Measurements from ENCODE around the gene UTS2.

UTS2 gene

GRCh38 chr1:7842517-7842916 is 10.3 kb downstream of the UTS2 start:
- Histone ChIP-seq H3K9me3 (ENCODE audit: insufficient read depth, low read length) (peaks cover 6% of the 10 kb centered on the region; the same call in 1 of the 2 replicates), H3K9ac (ENCODE audit: low read length) (no peak overlapping the region), H3K4me2 (ENCODE audit: low read depth, low read length, poor library complexity, severe bottlenecking) (no peak overlapping the region), H4K20me1 (ENCODE audit: low read depth, low read length) (no peaks in the 10 kb centered on the region), H2AFZ (ENCODE audit: low read depth, low read length, severe bottlenecking) (no peak overlapping the region), H3K4me3 (ENCODE audit: insufficient read depth, low read length, poor library complexity, severe bottlenecking) (no peak overlapping the region), H3K79me2 (ENCODE audit: insufficient read depth, low read length) (no peaks in the 10 kb centered on the region), H3K27me3 (ENCODE audit: low read length) (no peaks in the 10 kb centered on the region), H3K9me2 (replicated peaks; ENCODE audit: insufficient read depth, low read length) (no peaks in the 10 kb centered on the region), H3K27ac (ENCODE audit: low read depth, low read length) (no peak overlapping the region), H3K36me3 (ENCODE audit: low read length) (peaks cover 13% of the 10 kb centered on the region; the same call in 1 of the 2 replicates), H3F3A (ENCODE audit: insufficient read depth) (no peaks in the 10 kb centered on the region)
- TF ChIP-seq CTCF (IDR thresholded peaks at IDR 0.05; ENCODE audit: insufficient read depth, low read length, poor library complexity, severe bottlenecking), result no peak
- no peak for TF ChIP-seq EZH2phosphoT487 (conservative IDR thresholded peaks at IDR 0.05; ENCODE audit: low read length)

GRCh38 chr1:7839526-7839925 is 13.3 kb downstream of the UTS2 start:
- no peaks in the 10 kb centered on the region for H4K20me1 ChIP-seq (ENCODE audit: low read depth, low read length)
- no peak overlapping the region for H3K4me2 ChIP-seq (ENCODE audit: low read depth, low read length, poor library complexity, severe bottlenecking)
- no peaks in the 10 kb centered on the region for H3K9me2 ChIP-seq (replicated peaks; ENCODE audit: insufficient read depth, low read length)
- H3F3A ChIP-seq (ENCODE audit: insufficient read depth), result no peaks in the 10 kb centered on the region
- TF ChIP-seq EZH2phosphoT487 (conservative IDR thresholded peaks at IDR 0.05; ENCODE audit: low read length) (no peak), CTCF (IDR thresholded peaks at IDR 0.05; ENCODE audit: insufficient read depth, low read length, poor library complexity, severe bottlenecking) (no peak)
- H3K36me3 ChIP-seq (ENCODE audit: low read length), result peaks cover 13% of the 10 kb centered on the region; the same call in 1 of the 2 replicates
- H3K27ac ChIP-seq (ENCODE audit: low read depth, low read length), result no peak overlapping the region
- peaks cover 6% of the 10 kb centered on the region; the same call in 1 of the 2 replicates for H3K9me3 ChIP-seq (ENCODE audit: insufficient read depth, low read length)
- H3K79me2 ChIP-seq (ENCODE audit: insufficient read depth, low read length), result no peaks in the 10 kb centered on the region
- H2AFZ ChIP-seq (ENCODE audit: low read depth, low read length, severe bottlenecking), result no peak overlapping the region
- H3K9ac ChIP-seq (ENCODE audit: low read length), result no peak overlapping the region
- H3K27me3 ChIP-seq (ENCODE audit: low read length), result no peaks in the 10 kb centered on the region
- no peak overlapping the region for H3K4me3 ChIP-seq (ENCODE audit: insufficient read depth, low read length, poor library complexity, severe bottlenecking)

GRCh38 chr1:7838714-7839113 is 14.2 kb downstream of the UTS2 start:
- no peaks in the 10 kb centered on the region for H3F3A ChIP-seq (ENCODE audit: insufficient read depth)
- peaks cover 13% of the 10 kb centered on the region; the same call in 1 of the 2 replicates for H3K36me3 ChIP-seq (ENCODE audit: low read length)
- H3K9me2 ChIP-seq (replicated peaks; ENCODE audit: insufficient read depth, low read length), result no peaks in the 10 kb centered on the region
- H4K20me1 ChIP-seq (ENCODE audit: low read depth, low read length), result no peaks in the 10 kb centered on the region
- H3K9ac ChIP-seq (ENCODE audit: low read length), result no peak overlapping the region
- TF ChIP-seq EZH2phosphoT487 (conservative IDR thresholded peaks at IDR 0.05; ENCODE audit: low read length) (no peak), CTCF (IDR thresholded peaks at IDR 0.05; ENCODE audit: insufficient read depth, low read length, poor library complexity, severe bottlenecking) (no peak)
- H3K4me2 ChIP-seq (ENCODE audit: low read depth, low read length, poor library complexity, severe bottlenecking), result no peak overlapping the region
- no peak overlapping the region for H3K4me3 ChIP-seq (ENCODE audit: insufficient read depth, low read length, poor library complexity, severe bottlenecking)
- peaks cover 6% of the 10 kb centered on the region; the same call in 1 of the 2 replicates for H3K9me3 ChIP-seq (ENCODE audit: insufficient read depth, low read length)
- no peaks in the 10 kb centered on the region for H3K79me2 ChIP-seq (ENCODE audit: insufficient read depth, low read length)
- no peak overlapping the region for H3K27ac ChIP-seq (ENCODE audit: low read depth, low read length)
- H3K27me3 ChIP-seq (ENCODE audit: low read length), result no peaks in the 10 kb centered on the region
- no peak overlapping the region for H2AFZ ChIP-seq (ENCODE audit: low read depth, low read length, severe bottlenecking)
